Measurements from ENCODE around the gene NXPE3.

- TF ChIP-seq CTCF (IDR thresholded peaks at IDR 0.05), result no peak
- TF ChIP-seq POLR2A (IDR thresholded peaks at IDR 0.05), result no peak
Measured at GRCh38 chr3:101836652-101837598, 57.9 kb downstream of the NXPE3 start.
